ENCODE results near the gene EGLN3.

EGLN3 gene

DNA sequence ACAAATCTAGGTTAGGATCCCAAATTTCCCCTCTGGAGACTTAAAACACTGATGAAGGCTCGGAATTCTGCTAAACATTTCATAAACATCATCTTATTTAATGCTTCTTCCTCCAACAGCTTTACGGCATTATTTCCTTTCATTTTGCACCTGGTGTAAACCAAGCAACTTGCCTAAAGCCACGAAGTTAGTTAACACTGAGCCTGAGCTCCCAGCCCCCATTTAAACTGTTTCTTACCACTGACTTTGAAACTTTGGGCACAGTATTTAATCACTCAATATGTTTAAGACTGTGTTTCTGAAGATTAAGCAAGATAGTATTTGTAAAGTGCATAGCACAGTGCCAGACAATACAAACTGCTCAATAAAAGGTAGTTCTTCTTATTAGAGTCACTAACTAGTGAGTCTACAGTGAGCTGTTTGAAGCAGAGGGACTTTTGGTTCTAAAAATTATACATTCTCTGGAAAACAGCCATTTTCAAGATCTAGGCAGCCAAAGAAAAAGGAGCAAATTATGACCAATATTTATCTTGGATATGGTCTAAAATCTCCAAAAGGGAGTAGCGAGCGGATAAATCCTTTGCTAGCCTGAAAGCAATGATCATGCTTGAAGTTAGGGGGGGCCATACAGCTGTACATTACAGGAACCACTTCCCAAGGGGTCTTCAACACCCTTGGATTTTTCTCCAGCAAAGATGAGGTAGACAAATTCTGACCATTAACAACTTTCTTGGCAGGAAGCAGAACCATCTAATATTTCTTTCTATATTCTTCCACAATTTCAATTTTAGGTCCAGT is 4.0 kb downstream of the EGLN3 start:
- TF ChIP-seq, protein P1, sequence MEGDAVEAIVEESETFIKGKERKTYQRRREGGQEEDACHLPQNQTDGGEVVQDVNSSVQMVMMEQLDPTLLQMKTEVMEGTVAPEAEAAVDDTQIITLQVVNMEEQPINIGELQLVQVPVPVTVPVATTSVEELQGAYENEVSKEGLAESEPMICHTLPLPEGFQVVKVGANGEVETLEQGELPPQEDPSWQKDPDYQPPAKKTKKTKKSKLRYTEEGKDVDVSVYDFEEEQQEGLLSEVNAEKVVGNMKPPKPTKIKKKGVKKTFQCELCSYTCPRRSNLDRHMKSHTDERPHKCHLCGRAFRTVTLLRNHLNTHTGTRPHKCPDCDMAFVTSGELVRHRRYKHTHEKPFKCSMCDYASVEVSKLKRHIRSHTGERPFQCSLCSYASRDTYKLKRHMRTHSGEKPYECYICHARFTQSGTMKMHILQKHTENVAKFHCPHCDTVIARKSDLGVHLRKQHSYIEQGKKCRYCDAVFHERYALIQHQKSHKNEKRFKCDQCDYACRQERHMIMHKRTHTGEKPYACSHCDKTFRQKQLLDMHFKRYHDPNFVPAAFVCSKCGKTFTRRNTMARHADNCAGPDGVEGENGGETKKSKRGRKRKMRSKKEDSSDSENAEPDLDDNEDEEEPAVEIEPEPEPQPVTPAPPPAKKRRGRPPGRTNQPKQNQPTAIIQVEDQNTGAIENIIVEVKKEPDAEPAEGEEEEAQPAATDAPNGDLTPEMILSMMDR (IDR thresholded peaks at IDR 0.05; ENCODE audit: insufficient read depth, missing control alignments) = peak; percentile 15
- FAIRE-seq (no peak), DNase-seq (ENCODE audit: insufficient read length, low spot score) (no peak)

DNA sequence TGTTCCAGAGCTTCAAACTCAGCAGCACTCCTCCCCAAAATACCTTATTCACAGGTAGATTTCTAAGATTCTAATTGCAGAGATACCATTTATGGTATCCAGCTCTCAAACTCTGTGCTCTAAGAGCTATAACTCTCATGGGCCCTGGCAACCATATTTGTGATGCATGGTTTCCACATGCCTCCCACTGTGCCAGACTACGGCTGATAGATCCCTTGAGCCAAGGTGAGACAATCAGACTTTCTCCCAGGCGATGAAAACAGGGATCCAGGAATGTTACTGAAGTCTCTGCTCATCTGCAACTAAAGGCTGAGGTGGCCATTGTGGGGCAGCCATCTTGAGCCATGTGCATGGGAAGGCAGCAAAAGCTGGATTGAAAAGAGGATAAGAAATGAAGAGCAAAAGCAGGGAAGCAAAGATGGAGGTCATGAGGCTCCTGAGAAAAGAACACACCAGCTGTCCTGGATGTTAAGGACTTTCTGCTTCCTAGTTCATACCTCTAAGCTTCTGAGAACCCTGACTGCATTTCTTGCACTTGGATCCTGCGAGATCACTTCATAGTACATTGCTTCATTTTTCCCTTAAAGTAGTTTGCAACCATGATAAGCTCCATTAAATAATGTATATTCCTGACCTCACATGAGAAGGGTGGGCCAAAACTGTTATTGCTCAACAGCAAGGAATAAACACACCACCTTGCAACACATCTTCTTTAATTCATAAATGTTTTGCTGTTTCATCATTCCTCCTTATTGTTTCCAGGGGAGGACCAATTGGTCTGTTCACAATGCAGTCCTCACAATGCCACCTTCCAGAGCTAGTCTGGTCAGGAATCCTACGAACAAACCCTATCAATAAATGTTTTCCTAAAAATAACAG is 5.4 kb downstream of the EGLN3 start:
- DNase-seq (ENCODE audit: insufficient read length, low spot score) (no peak), FAIRE-seq (peak; percentile 29)
- TF ChIP-seq, protein P1 (IDR thresholded peaks at IDR 0.05; ENCODE audit: insufficient read depth, missing control alignments) = no peak

- FAIRE-seq = no peak
- TF ChIP-seq, protein P1 (IDR thresholded peaks at IDR 0.05; ENCODE audit: insufficient read depth, missing control alignments) = no peak
- DNase-seq (ENCODE audit: insufficient read length, low spot score) = no peak
Measured at GRCh38 chr14:33943096-33943883, 7.6 kb downstream of the EGLN3 start.

- TF ChIP-seq, protein P1 (IDR thresholded peaks at IDR 0.05; ENCODE audit: insufficient read depth, missing control alignments) = peak; percentile 4
- FAIRE-seq (no peak), DNase-seq (ENCODE audit: insufficient read length, low spot score) (no peak)
Measured at GRCh38 chr14:33941718-33942117, 9.2 kb downstream of the EGLN3 start.

DNA sequence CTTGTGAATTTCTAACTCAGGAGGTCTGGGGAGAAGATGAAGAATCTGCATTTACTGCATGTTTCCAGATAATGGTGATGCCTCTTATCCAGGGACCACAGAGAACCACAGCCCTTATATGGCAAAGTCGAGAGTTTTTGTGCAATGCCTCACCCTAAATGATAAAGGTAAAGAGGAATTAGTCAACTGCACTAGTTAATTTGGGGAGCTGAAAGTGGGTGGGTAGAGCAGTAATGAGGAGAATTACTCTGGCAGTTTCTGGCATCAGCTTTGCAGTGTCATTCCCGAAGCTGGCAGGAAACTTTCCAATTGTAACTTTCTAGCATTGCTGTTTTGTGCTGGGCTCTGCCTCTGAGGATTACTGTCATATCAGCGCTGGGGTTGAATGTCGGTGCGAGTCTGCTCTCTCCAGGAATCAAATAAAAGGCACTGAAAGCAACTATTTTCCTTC is 10.3 kb downstream of the EGLN3 start:
- no peak for FAIRE-seq
- DNase-seq (ENCODE audit: insufficient read length, low spot score) = no peak
- TF ChIP-seq, protein P1 (IDR thresholded peaks at IDR 0.05; ENCODE audit: insufficient read depth, missing control alignments) = no peak

DNA sequence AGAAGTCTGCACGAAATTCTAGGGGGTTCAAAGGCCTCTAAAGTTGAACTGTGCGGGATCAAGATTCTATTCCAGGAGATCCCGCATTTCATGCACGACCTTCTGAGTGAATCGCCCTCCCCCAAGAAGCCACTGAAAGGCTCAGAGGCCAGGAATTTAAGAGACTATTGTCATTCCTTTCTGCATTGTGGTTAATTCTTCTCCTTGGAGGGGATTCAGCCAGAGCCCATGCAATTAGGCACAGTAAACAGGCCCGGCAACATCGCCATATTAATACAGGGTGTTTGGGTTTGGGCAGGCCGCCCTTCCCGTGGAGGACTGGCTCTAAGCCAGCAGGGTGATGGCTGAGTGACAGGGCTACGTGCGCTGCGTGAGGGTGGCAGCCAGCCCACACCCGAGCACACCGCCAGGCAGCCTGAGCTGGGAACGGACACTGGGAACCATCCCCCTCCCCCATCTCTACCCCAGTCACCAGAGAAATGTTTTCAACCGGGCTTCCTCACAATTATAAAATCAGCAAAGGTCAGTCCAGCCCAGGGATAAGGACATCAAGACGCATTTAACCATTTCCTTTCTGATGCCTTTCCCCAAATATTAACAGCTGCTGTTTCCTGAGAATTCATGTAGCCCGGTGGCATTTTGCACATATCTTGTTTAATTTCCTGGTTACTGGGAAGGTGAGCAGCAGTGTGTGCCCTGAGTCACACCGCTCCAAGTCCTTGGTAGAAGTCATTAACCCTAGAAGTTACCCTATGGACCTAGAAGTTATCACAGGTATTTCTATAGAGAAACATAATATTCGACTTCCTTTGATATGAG is 12.5 kb downstream of the EGLN3 start:
- FAIRE-seq (no peak), DNase-seq (ENCODE audit: insufficient read length, low spot score) (no peak)
- TF ChIP-seq, protein P1 (IDR thresholded peaks at IDR 0.05; ENCODE audit: insufficient read depth, missing control alignments) = no peak

All from D721Med (cell line).